Fibroblast of pulmonary artery (primary cell): ENCODE results near the gene NOX1.
"Not testable (repeated sequence)": the region's sequence is repeated elsewhere in the genome, so short reads cannot be mapped to it uniquely, and the experiment has no call there.

Source experiments
- DNase-seq: peaks from one replicate; pipeline ENCODE4 v3.0.0-alpha.2; 2010; ENCODE audit warnings: low read depth
- H3K4me3 ChIP-seq: replicated peaks from 2 replicates; pipeline ENCODE4 v1.5.1; 2011; ENCODE audit warnings: low read depth, mild to moderate bottlenecking, control low read depth, low read length, moderate library complexity
- TF ChIP-seq, protein P1 (sequence below): IDR thresholded peaks from 2 replicates; pipeline ENCODE4 v1.5.1; 2011; ENCODE audit warnings: mild to moderate bottlenecking, control low read depth, low read length, inconsistent platforms; ENCODE audit errors: missing control alignments

Gene NOX1

DNA sequence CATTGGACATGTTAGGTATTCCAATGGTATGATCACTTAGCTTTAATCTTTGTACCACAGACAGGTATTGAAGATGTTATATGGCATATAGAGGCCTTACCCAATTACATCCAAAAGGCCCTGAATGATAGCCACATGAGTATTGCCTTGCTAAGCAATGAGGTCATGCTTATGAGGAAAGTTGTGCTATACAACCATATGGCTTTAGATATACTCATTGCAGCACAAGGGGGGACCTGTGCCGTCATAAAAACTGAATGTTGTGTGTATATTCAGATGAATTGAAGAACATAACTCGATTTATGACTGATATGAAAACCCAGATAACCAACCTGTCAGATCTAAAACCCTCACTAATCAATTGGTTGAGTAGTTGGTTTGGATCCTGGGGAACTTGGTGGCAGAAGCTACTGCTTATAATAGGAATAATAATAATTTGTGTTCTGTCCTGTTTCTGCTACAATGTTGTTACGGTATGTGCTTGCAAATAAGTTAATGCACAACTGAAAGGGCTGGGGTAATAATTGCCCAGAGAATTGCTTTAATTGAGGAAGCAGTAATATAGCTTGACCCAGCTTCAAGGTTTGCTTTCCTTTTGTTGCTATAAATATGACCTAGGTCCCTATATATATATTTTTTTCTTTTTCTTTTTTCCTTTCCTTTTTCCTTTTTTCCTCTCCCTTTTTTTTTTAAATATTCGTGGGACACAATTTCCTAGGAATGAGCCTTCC is 75.5 kb downstream of the NOX1 start:
- TF ChIP-seq, protein P1, sequence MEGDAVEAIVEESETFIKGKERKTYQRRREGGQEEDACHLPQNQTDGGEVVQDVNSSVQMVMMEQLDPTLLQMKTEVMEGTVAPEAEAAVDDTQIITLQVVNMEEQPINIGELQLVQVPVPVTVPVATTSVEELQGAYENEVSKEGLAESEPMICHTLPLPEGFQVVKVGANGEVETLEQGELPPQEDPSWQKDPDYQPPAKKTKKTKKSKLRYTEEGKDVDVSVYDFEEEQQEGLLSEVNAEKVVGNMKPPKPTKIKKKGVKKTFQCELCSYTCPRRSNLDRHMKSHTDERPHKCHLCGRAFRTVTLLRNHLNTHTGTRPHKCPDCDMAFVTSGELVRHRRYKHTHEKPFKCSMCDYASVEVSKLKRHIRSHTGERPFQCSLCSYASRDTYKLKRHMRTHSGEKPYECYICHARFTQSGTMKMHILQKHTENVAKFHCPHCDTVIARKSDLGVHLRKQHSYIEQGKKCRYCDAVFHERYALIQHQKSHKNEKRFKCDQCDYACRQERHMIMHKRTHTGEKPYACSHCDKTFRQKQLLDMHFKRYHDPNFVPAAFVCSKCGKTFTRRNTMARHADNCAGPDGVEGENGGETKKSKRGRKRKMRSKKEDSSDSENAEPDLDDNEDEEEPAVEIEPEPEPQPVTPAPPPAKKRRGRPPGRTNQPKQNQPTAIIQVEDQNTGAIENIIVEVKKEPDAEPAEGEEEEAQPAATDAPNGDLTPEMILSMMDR = no peak
- no peak overlapping the region for H3K4me3 ChIP-seq
- no peak for DNase-seq

DNA sequence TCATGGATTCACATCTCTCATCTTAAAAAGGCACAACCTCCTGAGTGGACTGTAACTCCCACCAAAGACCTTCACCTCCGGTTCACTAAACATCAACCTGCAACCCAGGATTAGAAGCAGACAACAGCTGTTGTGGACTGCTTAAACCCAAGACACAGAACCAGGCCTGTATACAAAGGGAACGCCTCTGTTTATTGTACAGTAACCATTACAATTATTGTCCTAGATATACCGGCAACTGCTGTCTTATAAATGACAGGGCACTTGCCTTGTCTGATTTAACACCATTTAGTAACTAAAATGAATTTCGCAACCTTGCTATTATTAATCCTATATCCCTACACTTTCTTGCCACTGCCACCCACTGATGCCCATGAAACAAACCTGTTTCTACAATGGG is 76.8 kb downstream of the NOX1 start:
- no peak overlapping the region for H3K4me3 ChIP-seq
- TF ChIP-seq, protein P1 = no peak
- DNase-seq = no peak

DNA sequence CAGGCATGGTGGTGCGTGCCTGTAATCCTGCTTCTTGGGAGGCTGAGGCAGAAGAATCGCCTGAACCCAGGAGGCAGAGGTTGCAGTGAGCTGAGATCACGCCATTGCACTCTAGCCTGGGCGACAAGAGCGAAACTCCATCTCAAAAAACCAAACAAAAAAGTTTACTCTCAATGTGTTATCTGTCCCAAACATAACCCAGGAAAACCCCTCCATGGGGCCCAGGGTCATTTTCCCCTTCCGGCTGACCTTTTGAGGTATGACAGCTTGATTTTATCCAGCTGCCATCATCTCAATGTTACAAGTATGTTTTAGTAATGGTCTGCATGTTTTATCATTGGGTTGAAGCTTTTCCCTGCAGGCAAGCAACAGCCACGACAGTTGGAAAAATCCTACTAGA is 77.8 kb downstream of the NOX1 start:
- H3K4me3 ChIP-seq = not testable (repeated sequence)

More for the DNA sequence above, 77.8 kb downstream of the NOX1 start:
- DNase-seq = not testable (repeated sequence)
